KBM-7 (cell line): ENCODE results near the gene KAZN.
A peak's percentile ranks its signal among the peaks of the same experiment; 100 is the strongest.
"Not testable (repeated sequence)": the region's sequence is repeated elsewhere in the genome, so short reads cannot be mapped to it uniquely, and the experiment has no call there.

Experiments used
- DNase-seq: peaks from one replicate; pipeline ENCODE4 v3.0.0-alpha.2; 2015
- in situ Hi-C: fragments of 300-500 bp; cut with MboI; formaldehyde crosslinking; loops from 2 replicates; pipeline ENCODE4 v1.14.3; 2020; ENCODE audit warnings: low sequenced_read_pairs, low pct_unique_long_range_greater_than_20kb, mixed read lengths

The KAZN gene

DNA sequence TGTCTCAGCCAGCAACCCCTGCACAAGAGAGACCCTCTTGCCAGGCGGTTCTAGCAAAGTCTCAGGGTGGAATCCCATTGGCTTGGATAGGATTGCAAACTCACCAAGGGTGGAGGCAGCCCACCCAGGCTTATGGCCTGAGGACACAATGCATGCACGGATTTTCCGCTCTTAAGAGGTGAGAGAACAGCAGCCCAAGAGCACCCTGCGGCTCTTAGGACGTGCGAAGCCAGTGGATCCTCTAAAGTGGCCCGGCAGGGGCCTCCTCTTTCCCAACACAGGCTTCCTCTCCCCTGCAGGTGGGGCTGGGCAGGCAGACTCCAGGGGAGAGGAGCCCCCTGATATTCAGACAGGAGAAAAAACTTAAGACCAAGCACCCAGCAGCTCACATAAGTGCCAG is 523.8 kb downstream of the KAZN start:
- DNase-seq: no peak
- in situ Hi-C loops: no loop called here

DNA sequence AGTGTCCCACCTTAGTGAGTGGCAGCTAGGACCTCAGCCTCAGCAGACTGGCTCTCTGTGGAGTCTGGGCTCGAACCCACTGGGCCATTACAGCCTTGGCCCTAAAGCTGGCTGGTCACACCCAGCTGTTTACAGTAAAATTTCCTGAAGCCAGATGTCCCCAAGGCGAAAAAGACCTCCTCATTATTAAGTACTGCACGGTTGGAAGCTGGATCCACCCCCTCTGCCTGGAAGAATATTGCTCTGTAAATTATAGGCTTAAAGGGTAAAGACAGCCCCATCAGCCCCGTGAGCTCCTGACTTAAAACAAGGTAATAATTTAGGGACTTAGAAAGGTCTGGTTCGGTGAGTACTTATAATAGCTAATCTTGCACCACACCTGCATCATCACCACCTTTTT is 524.8 kb downstream of the KAZN start:
- DNase-seq: no peak
- in situ Hi-C loops: no loop called here

DNA sequence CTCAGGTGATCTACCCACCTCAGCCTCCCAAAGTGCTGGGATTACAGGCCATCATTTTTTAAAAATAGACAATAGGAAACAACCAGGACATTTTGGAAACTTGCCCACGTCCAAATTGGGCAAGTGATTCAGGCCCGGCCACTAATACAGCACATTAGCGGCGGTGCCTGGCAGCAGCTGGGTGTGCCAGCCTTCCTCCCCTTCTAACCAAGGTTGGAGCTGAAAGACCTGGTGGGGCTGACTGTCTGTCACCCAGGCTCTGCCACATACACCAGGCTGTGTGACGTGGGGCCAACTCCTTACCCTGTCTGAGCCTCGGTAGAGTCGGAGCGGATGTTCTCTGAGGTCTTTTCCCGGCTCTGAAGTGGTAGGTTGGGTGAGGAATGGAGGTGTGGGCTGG is 525.4 kb downstream of the KAZN start:
- DNase-seq: no peak
- in situ Hi-C loops: no loop called here

DNA sequence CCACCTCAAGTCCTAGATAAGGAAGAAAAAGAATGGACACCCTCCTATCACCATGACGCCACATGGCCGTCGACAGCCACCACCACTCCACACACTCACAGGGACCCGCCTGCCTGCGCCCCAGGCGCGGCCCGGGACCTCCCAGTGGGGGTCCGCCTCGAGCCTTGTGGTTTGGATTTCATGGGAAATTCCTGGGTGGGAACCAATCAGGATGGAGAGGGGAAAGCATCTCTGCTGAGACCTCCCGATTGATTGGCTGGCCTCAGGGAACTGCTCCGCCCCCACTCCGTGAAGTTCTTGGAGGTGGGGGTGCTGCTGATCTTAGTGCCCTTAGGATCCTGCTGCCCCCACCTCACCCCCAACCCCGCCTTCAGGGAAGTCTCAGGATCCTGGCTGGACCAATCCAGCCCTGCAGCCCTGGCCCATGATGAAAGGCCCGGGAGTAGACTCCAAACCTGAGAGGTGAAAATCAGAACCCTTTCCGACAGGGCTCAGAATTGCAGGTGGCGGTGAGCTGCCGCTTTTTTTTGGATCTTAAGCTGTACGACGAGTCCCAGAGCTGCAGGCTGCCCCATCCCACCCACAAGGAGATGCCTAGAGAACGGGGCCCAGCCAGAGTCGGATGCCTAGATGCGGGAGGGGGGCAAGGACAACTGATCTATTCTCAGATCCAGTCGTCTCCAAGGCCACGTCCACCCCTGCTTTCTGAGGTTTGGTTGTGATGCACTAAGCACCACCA is 526.0 kb downstream of the KAZN start:
- DNase-seq: no peak
- in situ Hi-C loops: no loop called here

DNA sequence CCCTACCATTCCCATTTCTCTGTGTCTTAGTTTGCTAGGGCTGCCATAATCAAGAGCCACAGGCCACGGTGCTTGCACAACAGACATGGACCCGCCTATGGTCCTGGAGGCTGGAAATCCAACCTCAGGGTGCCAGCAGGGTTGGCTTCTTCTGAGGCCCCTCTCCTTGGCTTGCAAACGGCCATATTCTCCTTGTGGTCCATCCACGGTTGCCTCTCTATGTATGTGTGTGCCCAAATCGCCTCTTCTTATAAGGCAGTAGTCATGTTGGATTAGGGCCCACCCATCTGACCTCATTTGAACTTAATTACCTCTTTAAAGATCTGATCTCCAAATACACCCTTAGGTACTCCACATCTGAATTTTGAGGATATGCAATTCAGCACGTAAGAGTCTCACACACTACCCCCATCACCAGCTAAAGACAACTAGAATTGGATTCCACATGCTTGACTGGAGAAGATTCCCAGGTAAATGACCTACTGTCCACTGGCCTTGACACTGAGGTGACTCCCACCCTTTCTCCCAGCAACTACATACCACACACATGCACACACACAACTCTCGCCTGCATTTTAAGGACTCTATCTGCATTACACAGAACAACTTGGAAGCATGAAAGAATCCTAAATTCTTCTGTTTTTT is 526.7 kb downstream of the KAZN start:
- in situ Hi-C loops: no loop called here
- DNase-seq: no peak

DNA sequence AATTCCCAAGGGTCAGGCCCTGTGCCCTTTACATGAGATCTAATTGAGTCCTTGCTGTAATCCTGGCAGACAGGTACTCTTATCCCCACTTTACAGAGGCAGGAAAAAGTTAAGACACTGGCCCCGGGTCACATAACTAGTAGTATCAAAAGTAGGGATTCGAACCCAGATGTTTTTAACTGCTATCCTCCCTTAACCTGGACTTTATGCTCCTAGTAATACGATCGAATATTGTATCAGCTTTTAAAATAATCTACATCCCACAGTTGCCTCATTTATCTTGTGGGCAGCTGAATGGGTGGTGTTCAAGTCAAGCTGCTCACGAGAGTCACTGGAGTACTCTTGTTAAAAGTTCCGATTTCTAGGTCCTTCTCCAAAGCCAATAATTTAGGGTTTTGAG is 529.6 kb downstream of the KAZN start:
- DNase-seq: no peak
- in situ Hi-C loops: no loop called here

DNA sequence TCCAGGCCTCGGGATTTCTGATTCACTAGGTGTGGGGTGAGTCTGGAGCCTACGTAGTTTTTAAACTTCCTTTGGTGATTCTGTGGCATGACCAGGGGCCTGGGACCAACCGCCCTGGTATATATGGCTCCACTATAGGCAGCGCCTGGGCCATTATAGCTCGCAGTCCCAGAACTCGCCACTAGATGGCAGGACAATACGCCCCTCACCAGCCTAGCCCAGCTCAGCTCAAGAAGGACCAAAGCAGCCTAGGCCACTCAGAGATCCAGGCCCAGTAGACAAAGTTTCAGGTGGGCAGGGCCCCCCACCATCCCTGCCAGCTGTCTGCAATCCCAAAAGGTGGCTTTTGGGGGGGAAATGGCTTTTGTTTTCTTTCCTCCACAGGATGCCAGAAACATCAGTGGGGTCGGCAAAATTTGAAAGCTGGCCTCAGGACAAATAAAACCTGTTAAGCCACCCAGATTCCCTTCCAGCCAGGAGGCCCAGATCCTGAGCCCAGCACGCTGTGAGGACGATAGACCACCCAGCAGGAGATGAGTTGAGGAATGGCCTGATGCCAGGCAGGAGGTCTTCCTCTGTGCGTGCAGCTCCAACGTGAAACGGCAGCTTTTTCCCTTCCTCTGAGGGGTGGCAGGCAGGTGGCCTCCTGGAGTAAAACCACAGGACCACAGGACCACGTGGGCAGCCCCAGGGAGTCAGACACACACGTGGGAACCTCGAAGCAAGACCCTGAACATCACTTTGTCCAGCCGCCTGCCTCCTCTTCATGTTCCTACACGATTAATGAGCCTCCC is 530.2 kb downstream of the KAZN start:
- in situ Hi-C loops: no loop called here
- peak; percentile 93 for DNase-seq

DNA sequence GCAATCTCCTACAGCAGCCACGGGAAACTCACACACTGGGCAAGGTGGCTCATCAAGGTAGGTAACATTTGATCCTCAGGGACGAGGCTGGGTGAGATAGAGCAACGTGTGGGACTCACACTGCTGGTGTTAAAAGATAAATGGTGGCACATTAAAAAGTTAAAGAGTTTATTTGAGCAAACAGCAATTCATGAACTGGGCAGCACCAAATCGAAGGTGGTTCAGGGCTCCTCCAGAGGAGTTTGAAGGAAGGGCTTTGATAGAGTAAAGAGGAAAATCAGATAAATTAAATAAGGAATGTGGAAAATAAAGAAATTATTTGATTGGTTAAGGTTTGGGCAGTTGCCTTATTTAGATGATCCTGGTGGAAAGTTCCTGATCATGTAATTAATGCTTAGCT is 531.5 kb downstream of the KAZN start:
- in situ Hi-C loops: no loop called here
- DNase-seq: no peak

DNA sequence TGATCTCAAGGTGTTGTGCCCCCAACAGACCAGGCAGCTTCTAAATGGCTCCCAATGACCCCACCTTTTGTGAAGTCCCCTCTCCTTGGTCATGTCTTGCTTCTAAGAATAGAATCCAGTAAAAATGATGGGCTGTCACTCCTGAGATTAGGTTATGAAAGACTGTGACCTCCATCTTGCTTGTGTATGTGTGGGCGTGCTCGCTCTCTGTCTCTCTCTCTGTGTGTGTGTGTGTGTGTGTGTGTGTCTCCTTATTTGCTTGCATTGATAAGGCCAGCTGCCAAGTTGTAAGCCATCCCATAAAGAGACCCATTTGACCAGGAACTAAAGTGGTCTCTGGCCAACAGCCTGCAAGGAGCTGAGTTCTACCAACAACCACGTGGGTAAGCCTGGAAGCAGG is 532.1 kb downstream of the KAZN start:
- no peak for DNase-seq
- in situ Hi-C loops: no loop called here

DNA sequence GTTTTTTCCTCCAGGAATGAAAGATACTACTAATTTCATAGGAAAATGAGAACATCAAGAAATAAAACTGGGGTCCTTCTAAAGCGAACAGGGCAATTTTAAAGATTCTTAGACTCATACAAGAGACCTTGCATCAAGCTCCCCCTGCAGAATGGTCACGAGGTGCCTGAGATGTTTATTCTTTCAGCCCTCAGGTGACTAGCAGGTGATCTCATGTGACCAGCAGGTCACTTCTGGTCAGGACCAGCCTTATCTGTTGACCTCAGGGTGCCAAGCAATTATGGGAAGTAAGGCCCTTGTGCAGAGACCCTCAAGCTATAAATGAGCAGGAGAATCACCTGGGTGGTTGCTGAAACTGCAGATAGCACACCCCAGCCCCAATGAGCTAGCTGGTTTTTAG is 534.5 kb downstream of the KAZN start:
- no peak for DNase-seq
- in situ Hi-C loops: no loop called here

DNA sequence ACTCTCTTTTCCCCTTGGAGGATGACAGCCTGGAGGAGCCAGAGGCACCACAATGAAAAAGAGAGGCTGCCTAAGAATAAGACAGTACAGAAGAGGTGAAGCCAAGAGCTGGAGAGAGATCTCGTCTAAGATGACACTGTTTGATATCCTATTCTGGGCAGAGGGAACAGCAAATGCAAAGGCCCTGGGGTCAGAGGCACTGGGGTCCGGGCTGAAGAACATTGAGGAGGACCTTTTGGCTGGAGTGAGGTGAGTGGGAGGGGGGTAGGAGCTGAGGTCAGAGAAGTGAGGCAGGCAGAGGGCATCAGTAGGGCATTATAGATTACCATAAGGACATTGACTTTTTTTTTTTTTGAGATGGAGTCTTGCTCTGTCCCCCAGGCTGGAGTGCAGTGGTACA is 535.8 kb downstream of the KAZN start:
- in situ Hi-C loops: no loop called here
- DNase-seq: no peak

DNA sequence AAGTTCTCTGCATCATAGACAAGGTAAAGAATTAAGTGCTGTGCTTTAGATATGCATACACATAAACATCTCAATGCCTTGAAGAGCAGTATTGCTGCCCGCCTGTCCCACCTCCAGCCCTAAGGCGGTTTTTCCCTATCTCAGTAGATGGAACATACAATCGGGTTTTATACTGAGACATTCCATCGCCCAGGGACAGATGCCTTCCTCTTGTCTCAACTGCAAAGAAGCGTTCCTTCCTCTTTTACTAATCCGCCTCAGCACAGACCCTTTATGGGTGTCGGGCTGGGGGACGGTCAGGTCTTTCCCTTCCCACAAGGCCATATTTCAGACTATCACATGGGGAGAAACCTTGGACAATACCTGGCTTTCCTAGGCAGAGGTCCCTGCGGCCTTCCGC is 537.1 kb downstream of the KAZN start:
- in situ Hi-C loops, DNase-seq: not testable (repeated sequence)

DNA sequence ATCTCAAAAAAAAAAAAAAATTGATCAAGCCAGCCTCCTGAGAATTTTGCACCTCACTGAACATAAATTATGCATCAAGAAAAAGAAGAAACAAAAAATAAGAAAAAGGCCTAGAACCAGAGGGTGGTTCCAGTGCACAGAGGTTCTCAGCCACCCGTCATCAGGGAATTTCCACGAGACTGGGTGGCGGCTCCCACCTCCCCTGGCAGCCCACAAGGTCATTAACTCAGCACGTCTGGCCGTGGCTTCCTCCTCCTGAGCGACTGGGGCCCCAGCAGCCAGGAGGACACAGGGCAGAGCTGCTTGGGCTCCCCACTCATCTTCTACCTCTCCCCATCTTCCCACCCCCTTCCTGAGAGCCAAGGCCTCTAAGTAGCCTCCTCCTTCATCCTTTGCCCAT is 539.3 kb downstream of the KAZN start:
- in situ Hi-C loops: no loop called here
- DNase-seq: peak; percentile 25

DNA sequence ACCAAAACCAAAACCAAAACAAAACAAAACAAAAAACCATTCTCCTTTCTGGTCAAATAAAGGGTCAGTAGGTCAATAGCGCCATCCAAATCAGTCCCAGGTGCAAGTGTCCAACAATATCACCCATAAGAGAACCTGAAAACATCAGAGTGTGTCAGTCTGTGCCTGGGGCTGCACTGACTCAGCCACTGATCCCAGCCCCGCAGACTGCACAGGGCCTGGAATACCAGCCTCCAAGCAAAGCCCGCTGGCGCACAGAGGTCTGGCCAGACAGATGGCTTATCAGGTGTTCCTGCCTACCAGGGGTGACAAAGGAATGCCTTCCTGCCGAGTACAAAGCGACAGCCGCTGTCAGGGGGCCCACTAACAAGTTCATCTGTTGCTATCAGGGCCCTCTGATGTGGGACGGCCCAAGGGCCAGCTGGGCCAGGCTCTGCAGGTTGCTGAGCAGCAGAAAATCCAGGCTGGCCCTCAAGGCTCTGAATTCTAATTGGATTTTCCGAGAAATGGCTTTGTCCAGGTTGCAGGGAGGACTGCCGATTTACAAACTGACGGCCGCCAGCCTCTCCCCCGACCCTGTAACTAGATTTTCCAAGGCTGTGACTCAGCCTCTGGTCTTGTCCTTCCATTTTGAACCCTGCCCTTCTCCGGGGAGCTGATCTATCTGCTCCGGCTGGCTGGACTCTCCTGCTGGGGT is 541.3 kb downstream of the KAZN start:
- in situ Hi-C loops: no loop called here
- DNase-seq: no peak

DNA sequence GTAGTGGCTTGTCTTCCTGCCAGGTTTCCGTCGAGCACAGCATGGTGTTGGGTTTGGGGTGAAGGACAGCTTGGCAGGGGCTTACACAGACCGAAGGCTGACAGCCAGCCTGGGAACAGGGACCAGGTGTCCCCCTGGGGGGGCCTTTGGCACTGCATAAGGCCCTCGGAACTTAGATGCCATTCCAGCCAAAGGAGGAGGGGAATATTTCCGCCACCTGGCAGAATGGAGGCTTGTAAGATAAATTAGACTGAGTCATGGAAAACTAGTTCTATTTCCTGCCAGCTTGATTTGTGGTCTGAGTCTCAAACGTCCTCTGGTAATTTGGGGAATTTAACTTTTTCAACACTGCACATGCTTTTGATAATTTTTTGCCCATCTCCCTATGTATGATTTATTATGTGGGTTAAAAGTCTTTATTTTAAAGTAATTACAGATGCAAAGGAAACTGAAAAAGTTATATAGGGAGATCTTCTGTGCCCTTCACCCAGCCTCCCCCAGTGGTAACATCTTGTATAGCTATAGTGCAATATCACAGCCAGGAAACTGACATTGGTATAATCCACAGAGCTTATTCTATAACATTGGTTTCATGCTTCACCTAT is 543.6 kb downstream of the KAZN start:
- peak; percentile 78 for DNase-seq
- in situ Hi-C loops: no loop called here

DNA sequence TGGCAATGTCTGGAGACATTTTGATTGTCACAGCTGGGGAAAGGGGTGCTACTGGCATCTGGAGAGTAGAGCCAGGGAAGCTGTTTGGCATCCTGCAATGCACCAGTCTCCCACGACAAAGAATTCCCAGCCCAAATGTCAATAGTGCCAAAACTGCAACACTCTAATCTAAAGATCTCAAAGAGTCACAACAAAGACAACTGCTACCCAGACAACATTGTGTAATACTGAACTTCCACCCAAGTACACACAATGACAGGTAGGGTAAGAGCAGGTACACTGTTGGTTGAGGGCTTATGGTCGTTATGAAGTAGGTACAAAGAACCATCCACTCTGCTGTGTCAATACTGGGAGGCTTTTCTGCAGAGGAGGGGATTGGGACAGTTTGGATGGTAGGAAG is 546.8 kb downstream of the KAZN start:
- in situ Hi-C loops: no loop called here

DNA sequence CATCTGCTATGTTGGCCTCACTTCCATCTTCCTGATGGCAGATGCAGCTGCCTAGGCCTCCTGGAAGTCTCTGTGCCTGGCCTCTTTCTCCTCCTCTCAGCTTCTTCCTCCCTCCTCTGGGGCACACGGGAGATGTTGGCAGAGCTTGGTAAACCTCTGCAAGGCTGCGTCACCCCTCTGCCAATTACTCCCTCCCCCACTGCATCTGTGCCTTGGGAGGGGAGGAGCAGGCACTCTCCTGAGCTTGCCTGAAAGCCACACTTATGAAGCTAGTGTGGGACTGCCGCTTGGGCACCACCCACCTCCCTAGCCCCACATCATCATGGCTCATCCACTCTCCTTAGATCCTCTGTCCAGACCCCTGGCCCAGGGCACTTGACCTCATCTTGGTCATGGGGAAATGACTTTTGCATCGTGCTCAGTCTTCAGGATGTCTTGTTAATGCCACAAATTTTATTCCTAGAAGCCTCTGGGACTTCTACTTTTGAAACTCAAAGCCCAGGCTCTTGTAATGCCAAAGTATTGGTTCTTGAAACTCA is 547.7 kb downstream of the KAZN start:
- DNase-seq: no peak
- in situ Hi-C loops: no loop called here

More for the DNA sequence above, 546.8 kb downstream of the KAZN start:
- no peak for DNase-seq

DNA sequence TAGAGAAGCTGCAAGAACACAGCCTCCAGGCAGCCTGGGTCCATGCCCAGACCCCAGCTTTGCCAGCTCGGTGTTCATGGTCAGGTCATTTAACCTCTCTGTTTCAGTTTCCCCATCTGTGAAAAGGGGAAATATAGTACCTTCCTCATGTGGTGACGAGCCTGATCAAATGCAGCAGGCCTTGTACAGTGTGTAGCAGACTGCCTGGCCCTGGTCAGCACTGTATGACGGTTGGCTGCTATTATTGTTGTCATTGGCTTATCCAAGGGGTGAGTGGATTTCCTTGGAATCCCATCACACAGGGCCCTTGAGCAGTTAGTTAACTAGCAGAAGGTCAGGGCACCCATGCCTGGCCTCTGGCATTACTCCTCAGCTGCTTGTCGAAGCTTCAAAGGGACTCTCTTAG is 548.5 kb downstream of the KAZN start:
- in situ Hi-C loops: no loop called here

DNA sequence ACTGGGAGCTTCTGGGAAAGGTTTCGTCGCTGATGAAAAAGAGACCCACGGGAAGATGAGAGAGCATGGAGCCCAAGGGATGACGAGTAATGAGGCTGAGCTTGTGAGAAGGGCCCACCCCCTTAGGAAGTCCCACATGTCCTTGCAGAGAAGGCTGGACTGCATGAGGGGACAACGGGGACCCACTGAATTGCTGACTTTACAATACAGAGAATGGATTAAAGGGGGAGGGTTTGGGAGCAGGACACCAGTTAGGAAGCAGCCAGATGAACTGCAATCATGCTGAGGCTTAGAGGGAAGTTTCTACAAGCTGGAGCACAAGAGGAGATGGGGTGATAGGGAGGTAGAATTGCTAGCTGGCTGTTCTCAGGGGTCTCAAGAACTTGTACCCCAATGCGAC is 549.5 kb downstream of the KAZN start:
- in situ Hi-C loops: no loop called here

More for the DNA sequence above, 548.5 kb downstream of the KAZN start:
- no peak for DNase-seq

More for the DNA sequence above, 549.5 kb downstream of the KAZN start:
- DNase-seq: no peak
